Ishikawa (cell line): ENCODE data around the gene ZC2HC1B.

Experiments
- CEBPB ChIP-seq: IDR thresholded peaks from 2 replicates; pipeline ENCODE4 v1.6.1; 2012
- CREB1 ChIP-seq: IDR thresholded peaks from 2 replicates; pipeline ENCODE4 v1.6.1; 2012; ENCODE audit warnings: low read depth
- EGR1 ChIP-seq: IDR thresholded peaks from 2 replicates; pipeline ENCODE4 v1.6.1; 2012
- FOXM1 ChIP-seq: IDR thresholded peaks from 2 replicates; pipeline ENCODE4 v1.6.1; 2012; ENCODE audit warnings: low read depth, borderline replicate concordance
- RAD21 ChIP-seq: IDR thresholded peaks from 2 replicates; pipeline ENCODE4 v1.6.1; 2012; ENCODE audit warnings: low read depth
- REST ChIP-seq: IDR thresholded peaks from 2 replicates; pipeline ENCODE4 v1.6.1; 2012; ENCODE audit warnings: low read depth, mild to moderate bottlenecking
- TAF1 ChIP-seq: IDR thresholded peaks from 2 replicates; pipeline ENCODE4 v1.6.1; 2012; ENCODE audit warnings: low read depth, mild to moderate bottlenecking
- TCF12 ChIP-seq: IDR thresholded peaks from 2 replicates; pipeline ENCODE4 v1.6.1; 2012; ENCODE audit warnings: low read depth

- TF ChIP-seq CREB1 = no peak
- no peak for TF ChIP-seq TAF1
- TF ChIP-seq REST = no peak
- no peak for TF ChIP-seq RAD21
- TF ChIP-seq TCF12 = no peak
- TF ChIP-seq CEBPB = no peak
- TF ChIP-seq EGR1 = no peak
- no peak for TF ChIP-seq FOXM1
These were observed 3.0 kb downstream of the ZC2HC1B start for GRCh38 chr6:143867236-143867635.
